NOMO-1 (cell line): ENCODE measurements around the gene GLI3.
A peak's percentile ranks its signal among the peaks of the same experiment; 100 is the strongest.

ENCODE experiments used
- DNase-seq, 2 experiments: peaks; one replicate each; lab custom pipeline; 2025; ENCODE audit not compliant: unreplicated experiment in 2 of 2; lab: John Stamatoyannopoulos, UW

Gene GLI3

GRCh38 chr7:42085531-42085930 lies 151.5 kb downstream of the GLI3 start:
- DNase-seq = no peak

GRCh38 chr7:42084263-42084662 lies 152.7 kb downstream of the GLI3 start:
- no peak for DNase-seq

- DNase-seq = no peak
Measured at GRCh38 chr7:42083284-42083683, 153.7 kb downstream of the GLI3 start.

- no peak for DNase-seq
Measured at GRCh38 chr7:42082144-42082543, 154.9 kb downstream of the GLI3 start.

DNA sequence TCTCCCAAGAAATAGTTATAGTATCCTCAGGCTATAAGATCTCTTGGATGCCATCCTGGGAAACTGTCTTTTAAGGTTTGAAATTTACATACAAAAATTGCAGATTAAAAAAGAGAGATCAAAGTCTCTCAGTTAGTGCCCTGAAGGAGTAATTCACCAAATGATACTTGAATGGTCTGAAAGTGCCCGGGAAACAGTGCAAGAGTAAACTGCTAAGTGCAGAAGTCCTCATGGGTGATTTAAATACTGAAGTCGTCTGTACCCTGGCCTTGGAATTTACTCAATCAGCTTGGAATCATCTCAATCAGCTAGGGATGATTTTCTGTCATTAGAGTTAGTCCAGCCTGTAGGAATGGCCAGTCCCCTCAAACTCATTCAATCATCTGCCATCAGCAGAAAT lies 155.3 kb downstream of the GLI3 start:
- DNase-seq = no peak

GRCh38 chr7:42080841-42081586 lies 156.0 kb downstream of the GLI3 start:
- DNase-seq = peak; percentile 78 to 80

DNA sequence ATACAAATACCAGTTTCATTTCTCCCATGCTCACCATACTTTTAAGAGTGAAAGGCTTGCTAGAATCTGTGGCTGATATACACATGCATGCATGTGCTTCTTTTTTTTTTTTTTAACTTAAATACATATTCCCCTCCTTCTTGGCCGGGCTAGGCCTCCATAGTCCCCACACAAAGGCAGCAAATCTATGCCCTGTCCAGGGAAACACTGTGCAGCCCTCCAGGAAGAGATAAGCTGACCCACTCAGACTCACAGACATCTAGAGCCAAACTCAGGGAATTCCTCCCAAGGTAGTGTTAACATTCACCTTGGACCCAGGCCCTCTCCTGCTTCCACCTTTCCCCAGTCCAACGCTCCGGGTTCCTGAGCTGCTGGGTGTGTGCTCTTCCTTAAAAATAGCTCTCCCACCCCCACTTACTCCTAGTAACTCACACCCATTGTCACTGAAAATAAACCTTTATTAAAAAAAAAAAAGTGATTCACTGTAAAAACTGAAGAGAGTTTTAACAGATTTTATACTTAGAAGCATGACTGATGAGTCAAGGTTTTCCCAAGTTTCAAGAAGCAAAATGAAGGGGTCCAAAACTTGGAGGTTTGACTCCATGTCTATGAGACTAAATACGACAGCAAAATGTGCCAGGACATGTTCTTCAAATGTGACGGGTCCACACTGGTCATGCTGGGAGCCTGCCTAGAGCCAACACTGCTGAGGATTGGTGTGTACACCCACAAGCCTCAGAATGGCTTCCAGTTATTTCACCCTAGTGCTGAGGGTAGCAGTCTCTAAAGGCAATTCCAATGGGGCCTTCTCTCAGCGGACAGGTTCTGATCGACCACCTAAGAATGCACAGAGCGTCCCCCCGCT lies 159.5 kb downstream of the GLI3 start:
- DNase-seq = no peak

- DNase-seq = no peak
Measured at GRCh38 chr7:42076870-42077269, 160.1 kb downstream of the GLI3 start.

- DNase-seq = no peak
Measured at GRCh38 chr7:42075418-42075817, 161.6 kb downstream of the GLI3 start.

DNA sequence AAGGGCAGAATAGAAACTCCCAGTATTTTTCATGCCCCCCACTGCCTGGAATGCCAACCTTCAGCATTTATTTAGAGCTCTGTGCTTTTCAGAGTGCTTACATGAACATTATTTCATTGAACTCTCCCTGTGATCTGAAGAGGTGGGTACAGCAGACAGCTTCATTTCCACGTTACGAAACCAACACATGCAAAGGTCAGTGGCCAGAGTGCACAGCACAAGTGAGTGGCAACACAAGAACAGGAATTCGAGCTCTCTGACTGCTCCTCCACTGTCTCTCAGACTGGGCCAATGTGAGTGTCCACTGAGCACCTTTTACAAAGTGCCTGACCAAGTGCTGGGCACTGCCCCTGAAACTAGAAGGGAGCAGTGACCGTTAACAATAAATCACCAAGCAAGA lies 162.9 kb downstream of the GLI3 start:
- no peak for DNase-seq

DNA sequence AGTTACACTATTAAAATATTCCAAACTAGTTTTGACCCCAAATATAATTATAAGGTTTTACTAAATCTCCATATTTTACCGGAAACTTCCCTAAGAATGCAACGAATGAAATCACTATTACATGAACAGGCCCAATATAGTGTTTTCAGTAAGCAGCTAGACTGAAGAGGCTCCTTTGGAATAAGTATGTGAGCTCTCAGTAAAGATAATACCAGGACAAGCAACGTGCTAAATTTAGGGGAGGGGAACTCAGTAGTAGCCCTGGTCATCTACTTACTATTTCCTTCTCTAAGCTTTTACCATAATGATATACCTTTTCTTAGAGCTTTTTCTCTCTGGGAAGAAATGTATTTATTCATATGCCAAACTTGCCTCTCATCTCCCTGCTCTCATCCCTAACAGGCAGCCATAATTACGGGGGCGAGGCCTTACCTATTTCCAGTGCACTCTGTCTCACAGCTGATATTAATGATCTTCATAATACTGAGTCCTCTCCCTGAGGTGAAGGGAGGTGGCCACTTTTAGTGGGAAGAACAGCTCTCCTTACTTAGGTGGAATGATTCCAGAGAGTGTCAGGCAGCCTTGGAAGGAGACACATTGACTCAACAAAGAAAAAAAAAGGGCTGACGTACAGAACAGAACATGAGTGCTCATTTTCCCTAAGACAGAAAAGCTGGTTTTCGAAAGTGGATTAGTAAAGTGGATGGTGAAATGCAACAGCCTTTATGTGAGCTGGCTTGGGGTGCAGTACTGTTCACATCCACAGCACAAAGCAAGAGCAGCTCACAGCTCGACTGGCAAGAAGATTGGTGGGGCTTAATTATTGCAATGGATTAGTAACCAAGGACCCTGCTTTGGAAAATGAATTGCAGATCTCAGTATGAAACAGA lies 165.4 kb downstream of the GLI3 start:
- DNase-seq = no peak

DNA sequence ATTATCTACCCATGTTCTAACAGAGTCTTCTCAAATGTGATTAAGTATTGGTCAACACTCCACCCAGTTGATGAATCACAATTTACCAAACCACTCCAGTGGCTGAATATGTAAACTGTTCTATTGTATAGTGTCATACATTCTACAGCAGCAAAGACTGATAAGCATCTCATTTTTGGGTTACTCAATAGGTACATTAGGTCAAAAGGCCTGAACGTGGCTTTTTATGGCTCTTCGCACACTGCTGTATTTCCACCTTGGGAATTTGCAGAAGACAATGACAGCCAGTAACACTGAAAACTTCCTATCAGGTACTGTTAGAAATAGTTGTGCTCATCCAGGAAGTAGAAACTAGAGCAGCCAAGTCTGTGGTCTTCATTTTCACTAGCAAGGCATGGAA lies 166.9 kb downstream of the GLI3 start:
- no peak for DNase-seq

DNA sequence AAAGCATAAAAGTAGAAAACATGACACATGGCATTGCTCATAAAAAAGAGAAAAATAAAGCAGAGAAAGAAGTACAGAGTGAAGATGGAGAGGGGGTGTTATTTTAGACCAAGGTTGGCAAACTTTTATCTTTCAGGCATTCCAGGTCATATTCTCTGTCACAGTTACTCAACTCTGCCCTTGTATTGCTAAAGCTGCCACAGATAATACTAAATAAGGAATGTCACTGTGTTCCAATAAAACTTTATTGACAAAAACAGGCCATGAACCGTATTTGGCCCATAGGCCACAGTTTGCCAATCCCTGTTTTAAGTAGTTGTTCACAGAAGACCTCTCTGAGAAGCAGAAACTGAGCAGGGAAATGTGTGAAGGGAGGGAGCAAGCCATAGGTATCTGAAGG lies 167.4 kb downstream of the GLI3 start:
- DNase-seq = no peak

DNA sequence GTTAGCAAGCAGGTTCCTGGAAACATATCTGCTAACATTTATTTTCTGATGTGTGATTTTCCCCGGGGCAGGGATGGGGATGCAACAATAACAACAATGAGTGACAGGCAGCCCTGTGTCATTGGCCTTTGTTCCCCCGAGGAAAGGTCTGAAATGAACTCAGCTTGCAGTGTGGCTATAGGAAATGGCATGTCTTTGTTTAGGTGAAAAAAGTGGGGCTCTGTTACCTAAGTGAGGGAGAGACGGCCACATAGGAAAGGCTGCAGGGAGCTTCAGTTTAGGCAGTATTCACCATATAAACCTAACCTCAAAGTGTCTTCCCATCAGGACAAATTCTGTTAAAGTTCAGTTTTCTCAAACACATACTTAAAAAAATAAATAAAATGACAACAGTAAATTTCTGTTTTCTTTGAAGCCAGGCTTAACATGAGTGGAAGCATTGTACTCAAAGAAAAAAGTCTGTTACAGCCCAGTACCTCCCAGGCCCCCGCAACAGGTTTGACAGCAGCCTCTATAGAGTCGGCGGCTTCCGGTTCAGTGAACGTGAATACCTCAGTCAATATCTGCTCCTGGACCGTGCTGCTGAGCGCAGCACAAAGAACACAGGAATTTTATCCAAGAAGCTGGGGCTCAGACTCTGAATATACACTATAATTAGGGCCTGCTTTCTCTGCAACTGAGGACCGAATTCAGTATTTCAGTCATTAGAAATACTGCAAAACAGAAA lies 168.3 kb downstream of the GLI3 start:
- no peak for DNase-seq

DNA sequence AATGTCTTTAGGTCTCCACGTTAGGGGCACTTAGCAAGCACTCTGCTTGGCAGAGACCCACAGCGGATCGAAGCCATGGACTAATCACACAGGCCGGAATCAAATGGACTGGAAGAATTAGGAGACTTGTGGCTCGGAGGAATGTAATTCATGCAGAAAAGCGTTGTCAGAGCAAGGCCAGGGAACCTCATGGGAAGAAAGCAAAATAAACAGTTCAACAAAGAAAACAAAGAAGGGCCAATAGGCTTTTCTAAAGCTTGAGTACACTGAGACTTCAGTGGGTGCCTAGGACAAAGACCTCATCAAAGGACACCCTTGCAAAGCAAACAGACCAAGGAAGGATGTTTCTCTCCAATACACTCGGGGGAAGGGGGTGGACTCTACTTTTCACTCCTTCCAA lies 171.1 kb downstream of the GLI3 start:
- no peak for DNase-seq

- DNase-seq = no peak
Measured at GRCh38 chr7:42065015-42065414, 172.0 kb downstream of the GLI3 start.

DNA sequence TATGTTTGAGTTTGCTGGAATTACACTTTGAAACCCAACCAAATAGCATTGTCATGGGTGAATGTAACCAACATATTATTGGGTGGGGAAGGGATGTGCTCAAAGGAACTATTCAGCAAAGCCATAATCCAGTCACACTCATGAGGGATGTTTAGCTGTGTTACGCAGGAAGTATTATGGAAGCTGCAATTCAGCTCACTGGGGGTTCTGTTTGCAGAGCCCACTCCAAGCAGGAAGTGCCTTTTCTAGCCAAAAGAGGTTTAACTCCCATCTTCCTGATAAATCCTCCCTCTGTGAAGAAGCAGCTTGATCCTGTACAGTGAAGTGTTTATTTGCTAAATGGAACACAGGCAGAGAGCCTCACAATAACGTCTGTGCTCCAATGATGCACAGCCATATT lies 172.5 kb downstream of the GLI3 start:
- no peak for DNase-seq

DNA sequence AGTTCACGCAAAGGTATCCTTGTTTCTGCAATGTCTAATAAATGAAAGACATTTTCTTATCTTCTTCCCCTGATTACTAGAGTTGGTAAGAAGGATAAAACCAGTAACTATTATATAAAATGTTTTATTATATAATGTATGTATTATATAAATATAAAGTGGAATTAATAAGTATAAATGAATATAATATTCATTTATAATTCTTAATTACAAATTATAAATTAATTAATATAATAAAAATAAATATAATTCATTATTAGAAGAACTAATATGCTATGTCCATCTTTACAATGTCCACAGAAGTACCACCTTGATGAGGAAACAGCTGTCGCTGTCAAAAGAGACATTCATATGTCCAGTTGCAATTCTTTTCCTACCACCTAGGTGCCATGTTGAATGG lies 177.7 kb downstream of the GLI3 start:
- DNase-seq = no peak

- DNase-seq = no peak
Measured at GRCh38 chr7:42057331-42057730, 179.7 kb downstream of the GLI3 start.

GRCh38 chr7:42055171-42055570 lies 181.8 kb downstream of the GLI3 start:
- no peak for DNase-seq

GRCh38 chr7:42053834-42054233 lies 183.2 kb downstream of the GLI3 start:
- DNase-seq = no peak
